ENCODE results near the gene TMEM26.

Gene TMEM26

GRCh38 chr10:61359452-61359851 is 93.7 kb downstream of the TMEM26 start:
- intact Hi-C loops (cut with DNase I): no loop called here

GRCh38 chr10:61357687-61358086 is 95.5 kb downstream of the TMEM26 start:
- DNase-seq: no peak
- intact Hi-C loops (cut with DNase I): no loop called here

More at GRCh38 chr10:61359452-61359851, 93.7 kb downstream of the TMEM26 start:
- no peak for DNase-seq
